GM21723 (cell line): ENCODE data around the gene DAZL.

Experiments
- ATAC-seq: cut with Tn5 transposase; IDR thresholded peaks from one replicate; pipeline ENCODE4 v1.9.1; 2021; ENCODE audit warnings: mild to moderate bottlenecking, moderate library complexity; ENCODE audit not compliant: unreplicated experiment

Gene DAZL

GRCh38 chr3:16546186-16547010, 58.8 kb downstream of the DAZL start:
- ATAC-seq, result no peak

GRCh38 chr3:16545413-16546185, 59.6 kb downstream of the DAZL start:
- ATAC-seq, result no peak

GRCh38 chr3:16543242-16543864, 61.9 kb downstream of the DAZL start:
- no peak for ATAC-seq

GRCh38 chr3:16538507-16538906, 66.7 kb downstream of the DAZL start:
- ATAC-seq, result no peak

GRCh38 chr3:16536996-16537395, 68.2 kb downstream of the DAZL start:
- no peak for ATAC-seq
